Parathyroid adenoma (tissue), 2 donors: ENCODE measurements around the gene WASF3.

Experiments used
- H2AFZ ChIP-seq: fragments of 300-600 bp; sonication (generic); one replicate; pipeline ENCODE4 v1.7.0; 2017; ENCODE audit warnings: antibody characterized with exemption, mild to moderate bottlenecking
- H3K27ac ChIP-seq: fragments of 300-600 bp; sonication (generic); one replicate; pipeline ENCODE4 v1.7.0; 2017
- H3K27me3 ChIP-seq: fragments of 300-600 bp; sonication (generic); one replicate; pipeline ENCODE4 v1.7.0; 2017; ENCODE audit warnings: low read length; ENCODE audit not compliant: control insufficient read depth, insufficient read depth
- H3K36me3 ChIP-seq: fragments of 300-600 bp; sonication (generic); one replicate; pipeline ENCODE4 v1.7.0; 2017; ENCODE audit warnings: low read length; ENCODE audit not compliant: control insufficient read depth, insufficient read depth
- H3K4me1 ChIP-seq: fragments of 300-600 bp; sonication (generic); one replicate; pipeline ENCODE4 v1.7.0; 2017; ENCODE audit warnings: control low read depth
- H3K4me2 ChIP-seq: fragments of 300-600 bp; sonication (generic); one replicate; pipeline ENCODE4 v1.7.0; 2017; ENCODE audit warnings: low read length
- H3K4me3 ChIP-seq: fragments of 300-600 bp; sonication (generic); one replicate; pipeline ENCODE4 v1.7.0; 2017; ENCODE audit warnings: low read depth, low read length
- H3K79me2 ChIP-seq: fragments of 300-600 bp; sonication (generic); one replicate; pipeline ENCODE4 v1.7.0; 2017; ENCODE audit warnings: control low read depth
- H3K9ac ChIP-seq: fragments of 300-600 bp; sonication (generic); one replicate; pipeline ENCODE4 v1.7.0; 2017; ENCODE audit warnings: mild to moderate bottlenecking
- H3K9me3 ChIP-seq: fragments of 300-600 bp; sonication (generic); one replicate; pipeline ENCODE4 v1.7.0; 2017; ENCODE audit warnings: low read length; ENCODE audit not compliant: control insufficient read depth
- CTCF ChIP-seq: fragments of 300-600 bp; sonication (generic); IDR thresholded peaks from one replicate; pipeline ENCODE4 v1.7.0; 2017; ENCODE audit warnings: antibody characterized with exemption, mild to moderate bottlenecking
- donor health status: primary hyperparathyroidism.

Gene WASF3

GRCh38 chr13:26678796-26679195 is 121.3 kb downstream of the WASF3 start:
- Histone ChIP-seq H3K4me1 (no peaks in the 10 kb centered on the region), H3K79me2 (no peaks in the 10 kb centered on the region), H2AFZ (no peak overlapping the region), H3K4me3 (no peak overlapping the region), H3K4me2 (no peak overlapping the region), H3K9ac (no peak overlapping the region), H3K36me3 (no peaks in the 10 kb centered on the region), H3K27me3 (no peaks in the 10 kb centered on the region), H3K27ac (peak overlapping the region; percentile 24), H3K9me3 (no peaks in the 10 kb centered on the region)
- no peak for TF ChIP-seq CTCF

GRCh38 chr13:26679411-26680122 is 122.1 kb downstream of the WASF3 start:
- H3K4me1 ChIP-seq = no peaks in the 10 kb centered on the region
- H3K27me3 ChIP-seq = no peaks in the 10 kb centered on the region
- H3K9me3 ChIP-seq = no peaks in the 10 kb centered on the region
- TF ChIP-seq CTCF = no peak
- no peak overlapping the region for H3K9ac ChIP-seq
- no peak overlapping the region for H3K4me3 ChIP-seq
- H3K79me2 ChIP-seq = no peaks in the 10 kb centered on the region
- no peak overlapping the region for H2AFZ ChIP-seq
- no peaks in the 10 kb centered on the region for H3K36me3 ChIP-seq
- H3K27ac ChIP-seq = peak overlapping the region; percentile 24
- H3K4me2 ChIP-seq = no peak overlapping the region

DNA sequence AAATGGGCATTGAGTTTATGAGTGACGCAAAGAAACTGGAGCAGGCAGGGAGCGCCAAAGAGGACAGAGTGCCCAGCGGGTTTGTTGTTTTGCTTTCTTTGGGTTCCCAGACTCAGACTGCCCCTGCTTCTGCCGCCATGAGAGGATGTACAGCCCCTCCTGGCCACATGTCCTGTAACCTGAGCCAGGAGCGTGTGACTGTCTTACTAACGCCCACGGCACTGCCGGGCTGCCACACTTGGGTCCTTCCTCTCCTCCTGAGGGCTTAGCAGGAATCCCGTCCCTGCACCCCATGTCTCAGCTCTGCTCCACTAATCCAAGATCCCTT is 122.6 kb downstream of the WASF3 start:
- Histone ChIP-seq H3K27ac (no peak overlapping the region), H3K9me3 (no peaks in the 10 kb centered on the region), H3K79me2 (no peaks in the 10 kb centered on the region), H3K4me1 (no peaks in the 10 kb centered on the region), H3K4me3 (no peak overlapping the region), H3K4me2 (no peak overlapping the region), H2AFZ (no peak overlapping the region), H3K36me3 (no peaks in the 10 kb centered on the region), H3K27me3 (no peaks in the 10 kb centered on the region), H3K9ac (no peak overlapping the region)
- no peak for TF ChIP-seq CTCF

GRCh38 chr13:26680572-26680971 is 123.1 kb downstream of the WASF3 start:
- Histone ChIP-seq H3K4me3 (no peak overlapping the region), H3K9ac (no peak overlapping the region), H3K36me3 (no peaks in the 10 kb centered on the region), H3K79me2 (no peaks in the 10 kb centered on the region), H3K9me3 (no peaks in the 10 kb centered on the region), H3K4me1 (no peaks in the 10 kb centered on the region), H3K27ac (no peak overlapping the region), H3K27me3 (no peaks in the 10 kb centered on the region), H3K4me2 (no peak overlapping the region), H2AFZ (no peak overlapping the region)
- no peak for TF ChIP-seq CTCF

DNA sequence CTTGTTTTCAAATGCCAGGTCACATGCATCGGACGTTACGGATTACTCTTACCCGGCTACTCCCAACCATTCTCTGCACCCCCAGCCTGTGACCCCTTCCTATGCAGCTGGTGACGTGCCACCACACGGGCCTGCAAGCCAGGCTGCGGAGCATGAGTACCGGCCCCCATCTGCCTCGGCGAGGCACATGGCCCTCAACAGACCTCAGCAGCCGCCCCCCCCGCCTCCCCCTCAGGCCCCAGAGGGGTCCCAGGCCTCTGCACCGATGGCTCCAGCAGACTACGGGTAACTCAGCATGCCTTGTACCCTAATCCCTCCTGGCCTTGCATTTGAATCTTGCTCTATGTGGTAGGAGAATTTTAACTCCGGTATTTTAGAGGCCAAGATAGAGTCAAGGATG is 123.6 kb downstream of the WASF3 start:
- no peaks in the 10 kb centered on the region for H3K4me1 ChIP-seq
- no peak overlapping the region for H3K4me2 ChIP-seq
- no peaks in the 10 kb centered on the region for H3K9me3 ChIP-seq
- H2AFZ ChIP-seq = no peak overlapping the region
- no peaks in the 10 kb centered on the region for H3K27me3 ChIP-seq
- H3K27ac ChIP-seq = no peak overlapping the region
- no peak overlapping the region for H3K4me3 ChIP-seq
- no peak for TF ChIP-seq CTCF
- no peak overlapping the region for H3K9ac ChIP-seq
- no peaks in the 10 kb centered on the region for H3K79me2 ChIP-seq
- H3K36me3 ChIP-seq = no peaks in the 10 kb centered on the region
